ENCODE measurements around the gene ZDHHC3.

DNA sequence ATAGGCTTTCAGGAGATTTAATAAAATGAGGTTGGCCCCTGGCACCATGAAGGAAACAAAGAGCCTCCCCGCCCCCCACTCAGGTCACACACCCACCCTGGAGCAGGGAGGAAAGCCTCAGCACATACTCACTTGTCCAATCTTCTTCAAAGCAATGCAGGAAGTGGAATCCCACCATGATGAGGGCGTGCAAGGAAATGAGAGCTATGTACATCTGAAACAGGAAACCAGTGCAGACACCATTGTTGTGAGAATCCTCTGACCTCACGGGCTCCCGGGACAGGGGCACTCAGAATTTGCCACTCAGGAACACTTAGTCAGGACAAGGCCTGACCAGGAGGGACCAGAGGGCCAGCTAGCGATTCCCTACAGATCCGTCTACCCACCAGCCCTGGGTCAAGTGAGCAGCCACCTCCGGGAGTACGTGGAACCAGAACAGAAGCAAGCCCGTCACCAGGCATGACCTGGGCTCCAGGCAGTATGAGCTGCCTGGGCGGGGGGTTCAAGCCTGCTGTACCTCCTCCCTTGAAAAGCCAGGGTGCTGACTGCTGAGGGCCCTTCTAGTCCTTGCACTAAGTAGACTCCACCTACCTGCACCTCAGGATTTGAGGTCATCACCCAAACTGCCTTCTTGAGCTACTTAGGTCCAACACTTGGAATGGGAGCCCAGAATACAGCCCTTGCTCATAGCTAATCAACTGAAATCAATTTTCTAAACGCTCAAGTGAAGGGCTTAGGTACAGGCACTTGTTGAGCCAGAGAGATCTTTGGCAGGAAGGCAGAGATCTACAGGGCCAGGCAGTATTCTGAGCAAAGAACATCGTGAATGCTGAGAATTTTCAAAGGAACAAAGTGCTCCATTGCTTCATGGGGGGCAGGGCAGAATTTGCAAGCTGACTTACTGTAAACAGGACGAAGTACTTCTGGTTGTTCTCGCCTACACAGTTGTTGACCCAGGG lies 42.7 kb downstream of the ZDHHC3 start:
- TF ChIP-seq, protein P1, sequence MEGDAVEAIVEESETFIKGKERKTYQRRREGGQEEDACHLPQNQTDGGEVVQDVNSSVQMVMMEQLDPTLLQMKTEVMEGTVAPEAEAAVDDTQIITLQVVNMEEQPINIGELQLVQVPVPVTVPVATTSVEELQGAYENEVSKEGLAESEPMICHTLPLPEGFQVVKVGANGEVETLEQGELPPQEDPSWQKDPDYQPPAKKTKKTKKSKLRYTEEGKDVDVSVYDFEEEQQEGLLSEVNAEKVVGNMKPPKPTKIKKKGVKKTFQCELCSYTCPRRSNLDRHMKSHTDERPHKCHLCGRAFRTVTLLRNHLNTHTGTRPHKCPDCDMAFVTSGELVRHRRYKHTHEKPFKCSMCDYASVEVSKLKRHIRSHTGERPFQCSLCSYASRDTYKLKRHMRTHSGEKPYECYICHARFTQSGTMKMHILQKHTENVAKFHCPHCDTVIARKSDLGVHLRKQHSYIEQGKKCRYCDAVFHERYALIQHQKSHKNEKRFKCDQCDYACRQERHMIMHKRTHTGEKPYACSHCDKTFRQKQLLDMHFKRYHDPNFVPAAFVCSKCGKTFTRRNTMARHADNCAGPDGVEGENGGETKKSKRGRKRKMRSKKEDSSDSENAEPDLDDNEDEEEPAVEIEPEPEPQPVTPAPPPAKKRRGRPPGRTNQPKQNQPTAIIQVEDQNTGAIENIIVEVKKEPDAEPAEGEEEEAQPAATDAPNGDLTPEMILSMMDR (IDR thresholded peaks at IDR 0.05) = no peak
- no peak for TF ChIP-seq POLR2A (IDR thresholded peaks at IDR 0.05)
